HuH-7 (cell line): ENCODE results near the gene ADAM12.

Experiments
- DNase-seq: peaks from one replicate; pipeline ENCODE4 v3.0.0; 2011; ENCODE audit warnings: low spot score

ADAM12 gene

GRCh38 chr10:126387931-126388911 is at the start of gene ADAM12:
Gene ADAM12 (minus strand): TSS chr10:126388477. CDS start chr10:126388145, 332 bp downstream.
- DNase-seq = no peak

- DNase-seq = no peak
Observed at GRCh38 chr10:126437635-126438406, 49.5 kb upstream of the ADAM12 start.

GRCh38 chr10:126434235-126434634 is 46.0 kb upstream of the ADAM12 start:
- no peak for DNase-seq

GRCh38 chr10:126433351-126433750 is 45.1 kb upstream of the ADAM12 start:
- DNase-seq = no peak

- DNase-seq = no peak
Observed at GRCh38 chr10:126432507-126432906, 44.2 kb upstream of the ADAM12 start.

GRCh38 chr10:126431816-126432215 is 43.5 kb upstream of the ADAM12 start:
- DNase-seq = no peak

GRCh38 chr10:126430512-126430911 is 42.2 kb upstream of the ADAM12 start:
- no peak for DNase-seq

- DNase-seq = no peak
Observed at GRCh38 chr10:126429275-126429674, 41.0 kb upstream of the ADAM12 start.

- no peak for DNase-seq
Observed at GRCh38 chr10:126425489-126426065, 37.3 kb upstream of the ADAM12 start.

GRCh38 chr10:126425032-126425431 is 36.8 kb upstream of the ADAM12 start:
- DNase-seq = no peak

- DNase-seq = no peak
Observed at GRCh38 chr10:126423732-126424491, 35.6 kb upstream of the ADAM12 start.

GRCh38 chr10:126422567-126422966 is 34.3 kb upstream of the ADAM12 start:
- DNase-seq = no peak

- DNase-seq = no peak
Observed at GRCh38 chr10:126421756-126422256, 33.5 kb upstream of the ADAM12 start.

GRCh38 chr10:126420567-126421300 is 32.5 kb upstream of the ADAM12 start:
- DNase-seq = no peak

- no peak for DNase-seq
Observed at GRCh38 chr10:126417220-126417825, 29.0 kb upstream of the ADAM12 start.

- DNase-seq = no peak
Observed at GRCh38 chr10:126409821-126410220, 21.5 kb upstream of the ADAM12 start.

- no peak for DNase-seq
Observed at GRCh38 chr10:126408953-126409641, 20.8 kb upstream of the ADAM12 start.

GRCh38 chr10:126407831-126408230 is 19.6 kb upstream of the ADAM12 start:
- DNase-seq = no peak

- no peak for DNase-seq
Observed at GRCh38 chr10:126405239-126405775, 17.0 kb upstream of the ADAM12 start.
